ENCODE data around the gene SEPTIN1.
"Not testable (repeated sequence)": the region's sequence is repeated elsewhere in the genome, so short reads cannot be mapped to it uniquely, and the experiment has no call there.

SEPTIN1 gene

DNA sequence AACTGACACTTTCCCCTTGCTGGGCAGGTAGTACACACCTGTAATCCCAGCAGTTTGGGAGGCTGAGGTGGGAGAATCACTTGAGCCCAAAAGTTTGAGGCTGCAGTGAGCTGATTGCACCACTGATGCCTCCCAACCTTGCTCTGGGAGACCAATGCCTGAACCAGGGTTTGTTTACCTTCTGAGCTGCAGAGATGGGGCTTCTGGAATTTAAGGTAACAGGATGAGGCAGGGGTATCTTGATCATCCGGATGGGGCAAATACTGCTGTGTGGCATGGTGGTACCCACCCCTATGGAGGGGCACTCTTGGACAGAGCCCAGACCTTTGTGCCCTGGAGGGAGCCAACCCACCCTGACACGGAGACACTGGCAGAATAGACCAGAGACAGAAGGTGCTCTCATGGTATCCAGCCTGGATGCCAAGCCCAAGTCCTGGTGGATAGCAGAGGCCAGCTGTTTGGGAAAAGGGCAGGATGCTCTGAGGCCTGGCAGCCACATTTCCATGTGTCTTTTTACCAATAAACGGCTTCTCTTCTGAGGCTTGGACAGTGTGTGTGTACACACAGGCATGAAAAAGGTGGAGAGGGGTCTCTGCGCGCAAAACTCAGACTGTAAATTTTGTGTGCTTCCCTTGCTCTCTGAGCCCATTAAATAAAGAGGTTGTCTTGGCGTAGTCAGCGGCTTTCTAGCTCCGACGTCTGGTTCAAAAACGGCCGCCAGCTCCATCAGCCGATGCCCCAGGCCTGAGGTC, 17.2 kb upstream of the SEPTIN1 start:
- no peak for DNase-seq

DNA sequence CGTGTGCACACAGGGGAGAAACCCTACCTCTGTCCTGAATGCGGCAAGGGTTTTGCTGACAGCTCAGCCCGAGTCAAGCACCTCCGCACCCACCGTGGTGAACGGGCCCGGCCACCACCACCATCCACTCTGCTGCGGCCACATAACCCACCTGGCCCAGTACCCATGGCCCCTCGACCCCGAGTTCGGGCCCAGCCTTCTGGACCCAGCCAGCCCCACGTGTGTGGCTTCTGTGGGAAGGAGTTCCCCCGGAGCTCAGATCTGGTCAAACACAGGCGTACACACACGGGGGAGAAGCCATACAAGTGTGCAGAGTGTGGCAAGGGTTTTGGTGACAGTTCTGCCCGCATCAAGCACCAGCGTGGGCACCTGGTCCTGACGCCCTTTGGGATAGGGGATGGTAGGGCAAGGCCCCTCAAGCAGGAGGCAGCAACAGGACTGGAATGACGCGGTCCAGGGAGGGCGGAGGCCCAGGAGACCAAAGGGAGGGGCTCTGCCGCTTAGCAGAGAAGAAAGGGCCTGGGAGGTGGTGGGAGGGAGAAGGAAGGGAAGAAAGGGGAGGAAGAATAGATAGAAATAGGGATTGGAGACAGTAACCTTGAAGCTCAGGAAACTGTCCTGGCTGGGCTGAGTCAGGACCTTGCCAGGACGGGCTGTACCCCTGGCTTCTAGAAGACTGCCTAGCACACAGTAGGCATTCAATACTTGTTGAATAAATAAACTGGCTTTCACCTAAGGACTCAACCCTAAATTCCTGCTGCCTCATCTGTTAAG, 16.5 kb upstream of the SEPTIN1 start:
- no peak for DNase-seq

DNA sequence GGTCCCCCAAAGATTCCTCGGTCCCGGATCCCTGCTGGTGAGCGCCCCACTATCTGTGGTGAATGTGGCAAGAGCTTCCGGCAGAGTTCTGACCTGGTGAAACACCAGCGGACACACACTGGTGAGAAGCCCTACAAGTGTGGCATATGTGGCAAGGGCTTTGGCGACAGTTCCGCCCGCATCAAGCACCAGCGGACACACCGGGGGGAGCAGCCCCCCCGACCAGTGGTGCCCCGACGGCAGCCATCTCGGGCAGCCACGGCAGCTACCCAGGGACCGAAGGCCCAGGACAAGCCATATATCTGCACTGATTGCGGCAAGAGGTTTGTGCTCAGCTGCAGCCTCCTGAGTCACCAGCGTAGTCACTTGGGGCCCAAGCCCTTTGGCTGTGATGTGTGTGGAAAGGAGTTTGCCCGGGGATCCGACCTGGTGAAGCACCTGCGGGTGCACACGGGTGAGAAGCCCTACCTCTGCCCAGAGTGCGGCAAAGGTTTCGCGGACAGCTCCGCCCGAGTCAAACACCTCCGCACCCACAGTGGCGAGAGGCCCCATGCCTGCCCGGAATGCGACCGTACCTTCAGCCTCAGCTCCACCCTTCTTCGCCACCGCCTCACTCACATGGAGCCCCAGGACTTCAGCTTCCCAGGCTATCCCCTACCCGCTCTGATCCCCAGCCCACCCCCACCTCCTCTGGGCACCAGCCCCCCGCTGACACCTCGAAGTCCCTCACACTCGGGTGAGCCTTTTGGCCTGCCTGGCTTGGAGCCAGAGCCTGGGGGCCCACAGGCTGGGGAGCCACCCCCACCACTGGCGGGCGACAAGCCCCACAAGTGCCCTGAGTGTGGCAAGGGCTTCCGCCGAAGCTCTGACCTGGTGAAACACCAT, 15.7 kb upstream of the SEPTIN1 start:
- DNase-seq = no peak

DNA sequence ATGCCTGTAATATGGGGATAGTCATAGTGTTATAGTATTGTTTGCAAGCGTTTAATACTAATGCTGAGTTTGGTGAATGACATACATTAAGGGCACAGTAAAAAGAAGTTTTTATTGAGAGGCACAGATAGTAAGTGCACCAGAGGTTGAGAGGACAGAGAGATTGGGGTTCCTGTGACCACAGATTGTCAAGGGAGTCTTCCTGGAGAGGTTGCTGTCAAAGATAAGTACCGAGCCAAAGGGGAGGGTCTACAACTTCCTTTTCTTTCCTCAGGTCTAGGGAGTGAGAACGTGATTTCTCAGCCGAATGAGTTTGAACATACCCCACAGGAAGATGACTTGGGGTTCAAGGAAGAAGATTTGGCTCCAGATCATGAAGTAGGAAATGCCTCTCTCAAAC, 14.7 kb upstream of the SEPTIN1 start:
- no peak for DNase-seq

DNA sequence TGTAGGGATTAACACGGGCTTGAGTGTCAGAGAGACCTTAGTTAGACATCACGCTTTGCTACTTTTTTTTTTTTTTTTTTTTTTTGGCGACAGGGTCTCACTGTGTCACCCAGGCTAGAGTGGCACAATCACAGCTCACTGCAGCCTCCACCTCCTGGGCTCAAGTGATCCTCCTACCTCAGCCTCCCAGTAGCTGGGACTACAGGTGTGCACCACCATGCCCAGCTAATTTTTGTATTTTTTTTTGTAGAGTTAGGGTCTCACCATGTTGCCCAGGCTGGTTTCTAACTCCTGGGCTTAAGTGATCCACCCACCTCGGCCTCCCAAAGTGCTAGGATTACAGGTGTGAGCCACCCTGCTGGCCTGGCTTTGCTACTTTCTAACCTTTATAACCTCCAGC, 14.3 kb upstream of the SEPTIN1 start:
- not testable (repeated sequence) for DNase-seq

DNA sequence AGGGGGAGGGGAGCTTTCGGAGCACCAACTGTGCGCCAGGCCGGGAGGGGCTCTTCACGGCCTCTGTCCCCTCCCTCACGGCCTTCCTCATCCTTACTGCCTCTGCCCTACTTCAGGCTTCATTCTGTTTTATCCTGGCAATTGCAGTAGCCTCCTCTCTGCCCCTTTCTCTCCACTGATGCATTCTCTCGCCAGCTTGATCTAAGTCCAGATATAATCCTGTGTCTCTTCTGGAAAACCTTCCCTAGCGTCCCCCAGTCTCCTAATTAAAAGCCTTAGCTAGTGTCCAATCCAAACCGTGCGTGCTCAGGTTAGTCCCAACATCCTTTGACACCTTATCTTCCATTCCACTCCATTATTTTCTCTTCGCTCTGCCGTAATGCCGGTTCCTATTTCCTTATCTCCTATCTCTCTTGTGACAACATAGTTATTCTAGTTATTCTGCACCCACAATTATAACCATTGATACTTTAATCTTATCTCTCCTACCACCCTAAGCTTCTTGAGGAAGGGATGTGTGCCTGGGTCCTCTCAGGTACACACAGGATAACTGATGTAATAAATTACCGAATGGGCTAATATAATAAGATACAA, 13.7 kb upstream of the SEPTIN1 start:
- DNase-seq = no peak

DNA sequence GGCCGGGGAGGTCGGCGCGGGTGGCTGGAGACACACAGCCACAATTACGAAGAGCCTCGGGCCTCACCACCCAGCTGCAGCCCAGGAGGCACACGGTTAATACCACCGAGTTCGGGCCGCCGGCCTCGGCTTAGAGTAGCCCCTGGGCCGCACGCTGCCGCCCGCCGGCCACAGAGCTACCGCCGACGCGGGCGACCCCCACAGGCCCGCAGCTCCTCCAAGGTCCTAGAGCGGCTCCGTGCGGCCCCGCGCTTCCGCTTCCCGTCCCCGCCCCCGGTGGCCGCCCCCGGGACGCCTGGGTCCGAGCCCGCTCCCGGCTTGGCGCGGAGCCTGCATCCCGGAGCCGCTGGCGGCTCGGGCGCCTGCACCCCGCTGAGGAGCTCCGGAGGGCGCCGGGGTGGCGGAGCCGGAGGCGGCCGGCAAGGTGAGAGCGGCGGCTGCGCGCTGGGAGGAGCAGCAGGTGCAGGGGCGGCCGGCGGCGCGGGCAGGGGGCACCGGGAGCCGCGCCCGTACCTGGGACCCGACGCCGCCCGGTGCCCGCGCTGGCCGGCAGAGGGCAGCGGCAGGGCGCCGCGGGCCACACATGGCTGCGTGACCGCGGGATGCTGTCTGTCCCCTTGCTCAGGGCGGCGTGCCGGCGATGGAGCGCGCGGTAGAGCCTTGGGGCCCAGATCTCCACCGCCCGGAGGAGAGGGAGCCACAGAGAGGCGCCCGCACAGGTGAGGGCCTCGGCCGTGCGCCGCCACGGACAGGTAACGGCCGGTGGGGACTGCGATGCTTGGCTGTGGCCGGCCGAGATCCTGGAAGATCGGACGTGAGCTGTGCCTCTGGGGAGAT, 13.0 kb upstream of the SEPTIN1 start, which contains the start of gene ZNF48:
Gene ZNF48, plus strand, starts transcription at position 266 of the 837 bp plus-strand sequence. Its CDS starts 375 bp downstream, at position 641.
- DNase-seq = peak; percentile 94

DNA sequence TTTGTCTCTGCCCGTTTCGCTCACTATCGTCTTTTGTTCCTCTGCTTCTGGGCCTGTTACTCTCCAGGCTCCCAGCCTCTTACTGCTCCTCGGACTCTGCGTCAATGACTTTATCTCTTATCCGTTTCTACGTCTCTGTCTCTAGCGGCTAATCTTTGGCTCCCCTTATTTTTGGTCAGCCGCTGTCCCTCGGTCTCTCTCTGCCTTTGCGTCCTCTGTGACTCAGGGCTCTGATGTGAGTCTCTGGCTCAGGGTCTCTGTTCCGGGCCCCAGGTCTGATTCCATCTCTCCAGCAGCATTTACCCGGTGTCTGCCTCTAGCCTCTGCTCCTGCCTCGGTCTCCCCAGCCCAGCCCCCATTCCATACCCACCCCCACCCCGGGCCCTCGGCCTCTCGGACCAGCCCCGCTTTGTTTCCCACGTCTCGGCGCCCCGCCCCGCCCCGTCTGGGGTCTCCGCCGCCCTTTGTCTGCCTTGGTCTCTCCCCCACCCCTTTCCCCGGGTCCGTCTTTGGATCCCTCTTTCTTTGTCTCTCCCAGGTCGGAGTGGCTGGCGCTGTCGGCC, 12.3 kb upstream of the SEPTIN1 start:
- DNase-seq = no peak

DNA sequence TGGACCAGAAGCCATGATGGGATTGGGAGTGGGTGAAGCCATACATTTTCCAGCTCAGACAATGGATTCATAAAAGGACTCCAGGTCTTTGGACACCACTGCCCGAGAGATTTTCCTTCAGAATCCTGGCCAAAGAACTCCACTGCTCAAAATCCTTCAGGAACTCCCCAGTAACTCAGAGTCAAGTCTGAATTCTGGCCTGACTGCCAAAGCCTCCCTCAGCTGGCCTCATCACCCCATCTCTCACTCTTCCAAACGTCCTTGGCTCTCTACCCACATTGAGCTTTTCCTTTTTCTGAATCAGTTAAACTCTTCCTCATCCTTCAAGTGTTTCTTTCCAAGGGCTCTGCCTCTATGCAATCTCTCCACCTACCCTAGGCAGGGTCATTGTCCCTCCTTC, 1.2 kb upstream of the SEPTIN1 start:
- peak; percentile 80 for DNase-seq

DNA sequence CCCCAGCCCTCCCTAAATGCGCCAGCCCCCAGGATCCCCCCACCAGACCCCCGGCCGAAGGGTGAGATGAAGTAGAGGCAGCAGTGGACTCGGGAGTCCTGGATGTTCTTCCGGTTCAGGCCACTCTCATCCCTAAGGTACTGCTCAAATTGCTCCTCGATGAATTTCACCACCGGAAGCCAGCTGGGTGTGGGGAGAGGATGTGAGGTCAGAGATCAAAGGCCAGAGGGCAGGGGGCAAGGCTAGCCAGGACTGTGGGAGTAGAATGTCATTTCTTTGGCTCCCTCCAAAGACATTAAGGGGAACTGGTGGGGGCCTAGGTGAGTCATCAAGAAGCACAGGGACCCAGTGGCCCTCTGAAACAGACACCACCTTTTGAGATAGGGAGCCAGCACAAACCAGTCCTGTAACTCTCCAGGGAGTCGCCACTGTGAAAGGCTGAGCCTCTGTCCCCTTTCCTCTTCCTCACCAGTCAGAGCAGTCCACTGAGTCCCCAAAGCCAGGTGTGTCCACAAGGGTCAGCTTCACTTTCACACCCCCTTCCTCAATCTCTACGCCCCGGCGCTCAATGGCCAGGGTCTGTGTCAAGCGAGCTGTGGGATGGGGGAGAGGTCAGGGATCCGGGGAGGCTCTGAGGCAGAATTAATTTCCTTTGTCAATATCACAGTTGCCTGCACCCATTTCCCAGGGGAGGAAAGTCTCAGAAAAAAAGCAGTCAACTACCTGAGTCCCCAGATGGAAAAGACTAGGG, 895 bp downstream of the SEPTIN1 start:
- DNase-seq = no peak

DNA sequence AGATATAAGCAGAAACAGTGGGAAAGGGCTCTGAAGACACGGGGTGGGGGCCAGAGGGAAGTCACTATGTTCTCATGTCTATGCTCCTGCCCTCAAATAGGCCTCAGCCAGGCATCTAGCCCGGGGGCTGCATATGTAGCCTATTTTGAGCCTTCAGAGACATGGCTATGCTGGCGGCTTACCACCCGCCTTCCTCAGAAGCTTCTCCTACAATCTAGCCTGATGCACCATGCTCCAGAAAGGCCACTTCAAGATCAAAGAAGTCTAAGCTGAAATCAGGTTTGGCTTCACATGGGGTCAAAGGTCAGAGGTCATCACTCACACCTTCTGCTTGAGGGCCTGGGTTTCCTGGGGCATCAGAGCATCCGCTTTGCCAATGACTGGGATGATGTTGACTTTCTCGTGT, 1.6 kb downstream of the SEPTIN1 start:
- DNase-seq = no peak

DNA sequence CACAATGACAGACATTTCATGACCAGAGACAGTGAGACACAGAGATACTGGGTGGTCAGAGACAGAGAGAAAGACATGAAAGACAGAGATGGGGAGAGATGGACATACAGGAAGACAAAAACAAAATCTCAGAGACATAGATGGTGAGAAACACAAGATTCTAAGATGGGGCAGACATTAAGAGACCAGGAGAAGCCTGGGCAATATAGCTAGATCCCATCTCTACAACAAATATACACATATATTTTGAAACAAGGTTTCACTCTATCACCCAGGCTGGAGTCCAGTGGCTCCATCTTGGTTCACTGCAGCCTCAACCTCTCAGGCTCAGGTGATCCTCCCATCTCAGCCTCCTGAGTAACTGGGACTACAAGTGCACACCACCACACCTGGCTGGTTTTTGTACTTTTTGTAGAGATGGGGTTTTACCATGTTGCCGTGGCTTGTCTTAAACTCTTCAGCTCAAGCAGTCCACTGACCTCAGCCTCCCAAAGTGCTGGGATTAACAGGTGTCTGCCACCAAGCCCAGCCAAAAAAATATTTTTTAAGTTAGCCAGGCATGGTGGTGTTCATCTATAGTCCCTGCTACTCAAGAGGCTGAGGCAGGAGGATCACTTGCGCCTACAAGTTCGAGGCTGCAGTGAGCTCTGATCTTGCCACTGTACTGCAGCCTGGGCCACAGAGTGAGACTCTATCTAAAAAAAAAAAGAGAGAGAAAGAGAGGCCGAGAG, 2.1 kb downstream of the SEPTIN1 start:
- no peak for DNase-seq

DNA sequence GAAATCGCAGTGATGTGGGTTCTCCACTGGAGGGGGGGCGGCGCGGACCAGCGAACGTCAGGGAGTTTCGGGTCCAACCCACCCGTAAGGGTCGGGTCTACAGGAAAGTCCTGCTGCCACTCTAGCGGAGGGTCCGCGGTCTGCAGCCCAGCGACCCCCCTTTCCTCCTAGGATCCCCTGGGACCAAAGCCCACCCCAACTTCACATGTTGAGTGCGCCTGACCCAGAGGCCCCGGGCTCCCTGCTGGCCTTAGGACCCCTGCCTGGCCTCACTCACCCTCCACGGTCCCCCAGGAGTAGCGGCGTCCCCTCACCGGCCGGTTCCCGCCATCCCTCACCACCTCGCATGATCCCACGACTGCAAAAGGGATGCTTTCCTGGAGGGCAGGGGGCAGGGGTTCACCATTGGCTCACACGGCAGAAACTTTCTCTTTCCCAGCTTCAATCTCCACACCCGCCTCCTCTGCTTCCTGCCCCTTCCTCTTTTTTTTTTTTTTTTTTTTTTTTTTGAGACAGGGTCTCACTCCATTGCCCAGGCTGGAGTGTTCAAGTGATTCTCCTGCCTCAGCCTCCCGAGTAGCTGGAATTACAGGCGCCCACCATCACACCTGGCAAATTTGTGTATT, 3.1 kb downstream of the SEPTIN1 start:
- DNase-seq = no peak

DNA sequence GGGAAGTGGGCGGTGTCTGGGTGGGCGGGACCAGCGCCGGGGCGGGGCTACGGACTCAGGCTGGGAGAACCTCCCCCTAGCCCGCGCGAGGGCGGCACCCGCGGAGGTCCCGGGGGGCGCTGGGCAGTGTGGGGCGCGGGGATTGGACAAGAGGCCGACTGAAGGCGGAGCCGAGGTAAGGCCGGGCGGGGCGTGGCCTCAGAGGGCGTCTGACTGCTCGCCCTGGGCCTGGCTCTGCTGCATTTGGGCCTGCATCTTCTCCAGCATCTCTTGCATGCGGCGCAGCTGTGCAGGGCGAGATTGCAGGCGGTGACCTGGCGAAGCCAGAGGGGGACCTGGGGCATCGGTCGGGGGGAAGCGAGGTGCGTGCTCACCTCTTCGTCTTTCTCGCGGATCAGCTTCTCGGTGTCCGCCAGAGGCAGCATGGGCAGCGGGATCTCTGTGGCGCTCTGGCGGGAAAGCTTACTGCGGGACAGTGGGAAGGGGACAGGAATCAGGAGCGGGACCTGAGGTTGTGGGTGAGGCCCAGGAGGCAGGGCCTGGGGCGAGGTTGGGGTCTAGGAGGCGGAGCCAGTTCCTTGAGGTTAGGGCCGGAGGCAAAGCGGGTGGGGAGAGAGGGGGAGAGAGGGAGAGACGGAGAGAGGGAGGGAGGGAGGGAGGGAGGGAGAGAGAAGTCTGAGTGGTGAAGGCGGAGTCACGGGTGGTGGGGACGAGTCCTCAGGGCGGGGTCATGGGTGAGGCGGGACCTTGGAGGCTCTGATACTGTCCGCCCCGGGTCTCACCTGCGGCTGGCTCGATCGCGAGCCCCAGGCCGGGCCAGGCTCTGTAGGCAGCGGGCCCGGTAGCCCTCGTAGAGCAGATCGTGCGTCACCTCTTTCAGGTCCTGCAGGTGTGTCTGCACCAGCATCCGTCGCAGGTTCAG, 3.9 kb downstream of the SEPTIN1 start:
- peak; percentile 100 for DNase-seq

DNA sequence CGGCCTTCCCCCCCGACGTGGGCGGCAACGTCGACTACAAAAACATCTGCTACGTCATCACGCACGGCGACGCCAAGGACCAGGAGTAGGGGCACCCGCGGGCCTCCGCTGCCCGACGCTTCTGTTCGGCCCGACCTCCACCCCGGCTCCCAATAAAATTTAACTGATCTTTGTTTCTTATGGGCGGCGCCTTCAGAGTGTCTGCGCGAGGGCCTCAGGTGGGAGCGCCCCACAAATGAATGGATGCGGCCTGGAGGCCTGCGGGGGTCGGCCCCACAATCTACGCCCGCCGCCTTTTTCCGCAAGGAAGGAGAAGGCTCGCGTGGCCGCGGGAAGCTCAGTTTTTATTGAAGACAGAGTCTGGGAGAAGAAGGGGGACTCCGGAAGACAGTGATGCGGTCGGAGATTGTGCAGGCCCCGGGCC, 4.5 kb downstream of the SEPTIN1 start:
- DNase-seq = peak; percentile 95

DNA sequence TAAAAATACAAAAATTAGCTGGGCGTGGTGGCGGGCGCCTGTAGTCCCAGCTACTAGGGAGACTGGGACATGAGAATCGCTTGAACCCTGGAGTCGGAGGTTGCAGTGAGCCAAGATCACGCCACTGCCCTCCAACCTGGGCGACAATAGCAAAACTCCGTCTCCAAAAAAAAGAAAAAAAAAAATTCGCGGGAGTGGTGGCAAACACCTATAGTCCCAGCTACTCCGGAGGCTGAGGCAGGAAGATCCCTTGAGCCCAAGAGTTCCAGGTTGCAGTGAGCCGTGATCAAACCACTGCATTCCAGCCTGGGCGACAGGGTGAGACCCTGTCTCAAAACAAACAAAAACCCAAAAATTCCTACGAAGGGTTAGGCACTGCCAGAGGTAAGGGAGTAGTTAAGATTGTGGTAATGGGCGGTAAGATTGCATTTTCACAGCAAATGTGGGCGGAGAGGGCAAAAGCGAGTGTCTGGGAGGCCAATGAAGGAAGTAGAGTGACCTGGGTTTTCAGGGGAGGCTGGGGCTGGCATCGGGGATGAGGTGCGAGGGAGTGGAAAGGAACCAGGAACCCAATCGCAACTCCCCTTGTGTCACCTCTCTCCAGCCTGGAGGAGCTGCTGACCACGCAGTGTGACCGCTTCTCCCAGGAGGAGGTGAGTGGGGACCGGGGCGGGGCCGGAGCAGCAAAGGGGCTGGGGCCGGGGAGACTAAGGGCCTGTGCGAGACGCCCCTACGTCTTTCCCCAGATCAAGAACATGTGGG, 5.1 kb downstream of the SEPTIN1 start:
- no peak for DNase-seq

DNA sequence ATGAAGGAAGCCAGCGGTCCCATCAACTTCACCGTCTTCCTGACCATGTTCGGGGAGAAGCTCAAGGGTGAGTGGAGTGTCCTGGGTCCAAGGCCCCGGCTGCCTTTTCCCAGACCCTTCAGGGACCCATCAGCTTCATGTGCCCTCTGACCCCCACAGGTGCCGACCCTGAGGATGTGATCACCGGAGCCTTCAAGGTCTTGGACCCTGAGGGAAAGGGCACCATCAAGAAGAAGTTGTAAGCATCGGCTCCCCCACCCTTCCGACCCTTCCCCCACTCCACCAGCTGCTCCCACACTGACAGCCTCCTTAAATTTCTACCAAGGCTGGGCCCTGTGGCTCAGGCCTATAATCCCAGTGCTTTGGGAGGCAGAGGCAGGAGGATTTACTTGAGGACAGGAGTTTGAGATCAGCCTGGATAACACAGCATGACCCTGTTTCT, 5.9 kb downstream of the SEPTIN1 start:
- DNase-seq = peak; percentile 26

All from femur (tissue), 1 donor.